Rectal smooth muscle tissue (tissue), 1 donor: ENCODE measurements around the gene SLC38A2.

ENCODE experiments used
- H3K27ac ChIP-seq: one replicate; pipeline ENCODE4 v1.7.0; 2013; ENCODE audit warnings: low read depth, low read length, inconsistent platforms
- H3K27me3 ChIP-seq: one replicate; pipeline ENCODE4 v1.7.0; 2013; ENCODE audit warnings: low read length; ENCODE audit not compliant: control insufficient read depth, insufficient read depth
- H3K36me3 ChIP-seq: one replicate; pipeline ENCODE4 v1.7.0; 2013; ENCODE audit warnings: low read length; ENCODE audit not compliant: control insufficient read depth, insufficient read depth
- H3K4me1 ChIP-seq: one replicate; pipeline ENCODE4 v1.7.0; 2013; ENCODE audit warnings: low read length; ENCODE audit not compliant: control insufficient read depth, insufficient read depth
- H3K4me3 ChIP-seq: one replicate; pipeline ENCODE4 v1.7.0; 2013; ENCODE audit warnings: low read length
- H3K9ac ChIP-seq: one replicate; pipeline ENCODE4 v1.7.0; 2013; ENCODE audit warnings: low read length

The SLC38A2 gene

GRCh38 chr12:46370380-46370734 lies 2.2 kb downstream of the SLC38A2 start:
- H3K9ac ChIP-seq = no peak overlapping the region

DNA sequence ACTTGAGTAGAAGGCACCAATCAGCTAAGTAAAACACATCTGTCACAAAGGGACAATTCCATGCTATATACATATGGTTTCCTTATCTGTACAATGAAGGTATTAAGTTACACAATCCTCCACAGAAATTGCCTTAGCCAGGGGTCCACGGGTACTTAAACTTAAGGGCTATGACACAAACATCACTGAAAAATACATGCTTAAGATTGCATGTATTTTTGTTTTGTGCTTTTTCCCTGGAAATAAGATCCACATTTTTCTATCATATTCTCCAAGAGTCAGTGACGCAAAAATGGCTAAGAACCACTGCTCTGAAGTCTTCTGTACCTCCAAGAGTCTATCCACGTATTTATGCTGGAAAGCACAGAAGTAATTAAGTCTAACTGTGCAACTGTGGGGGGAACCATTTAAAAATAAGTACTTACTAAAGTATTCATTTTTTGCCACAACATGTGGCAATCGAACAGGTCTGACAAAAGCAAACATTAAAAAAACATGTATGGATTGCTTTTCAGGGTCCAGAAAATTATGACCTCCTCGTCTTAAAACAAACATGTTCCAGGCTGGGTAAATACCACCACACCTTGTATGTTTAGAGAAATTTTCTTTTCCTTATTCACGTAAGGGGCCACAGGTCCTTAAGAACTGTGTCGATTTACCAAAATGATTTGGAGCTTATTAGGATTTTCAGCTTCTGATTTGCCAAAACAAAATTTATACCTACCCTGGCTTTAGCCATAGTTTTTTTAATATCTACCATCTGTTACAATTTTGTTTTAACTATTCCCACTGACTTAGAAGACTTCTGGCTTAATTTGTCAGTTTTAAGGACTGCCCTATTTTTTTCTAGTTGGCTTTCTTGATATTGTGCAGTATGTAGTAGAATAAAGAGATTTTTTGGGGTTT lies 2.8 kb downstream of the SLC38A2 start:
- Histone ChIP-seq H3K4me1 (peaks cover 46% of the 10 kb centered on the region), H3K36me3 (peaks cover 24% of the 10 kb centered on the region), H3K27ac (no peak overlapping the region)

More at GRCh38 chr12:46370380-46370734, 2.2 kb downstream of the SLC38A2 start:
- H3K27me3 ChIP-seq = no peaks in the 10 kb centered on the region
- peak overlapping the region; percentile 90 for H3K4me3 ChIP-seq
- H3K4me1 ChIP-seq = peaks cover 46% of the 10 kb centered on the region
- no peak overlapping the region for H3K27ac ChIP-seq
- peaks cover 20% of the 10 kb centered on the region for H3K36me3 ChIP-seq

GRCh38 chr12:46369095-46369473 lies 3.5 kb downstream of the SLC38A2 start:
- Histone ChIP-seq H3K27me3 (no peaks in the 10 kb centered on the region), H3K4me1 (peaks cover 46% of the 10 kb centered on the region), H3K9ac (no peak overlapping the region), H3K4me3 (peak overlapping the region; percentile 37), H3K36me3 (peaks cover 28% of the 10 kb centered on the region), H3K27ac (no peak overlapping the region)

More for the DNA sequence above, 2.8 kb downstream of the SLC38A2 start:
- no peaks in the 10 kb centered on the region for H3K27me3 ChIP-seq
- peak overlapping the region; percentile 90 for H3K4me3 ChIP-seq
- H3K9ac ChIP-seq = no peak overlapping the region

GRCh38 chr12:46368684-46369083 lies 3.9 kb downstream of the SLC38A2 start:
- peaks cover 46% of the 10 kb centered on the region for H3K4me1 ChIP-seq
- peak overlapping the region; percentile 37 for H3K4me3 ChIP-seq
- no peak overlapping the region for H3K9ac ChIP-seq
- no peak overlapping the region for H3K27ac ChIP-seq
- no peaks in the 10 kb centered on the region for H3K27me3 ChIP-seq
- H3K36me3 ChIP-seq = peaks cover 32% of the 10 kb centered on the region

- H3K9ac ChIP-seq = no peak overlapping the region
- peak overlapping the region; percentile 29 for H3K4me3 ChIP-seq
- H3K4me1 ChIP-seq = peaks cover 44% of the 10 kb centered on the region
- no peak overlapping the region for H3K27ac ChIP-seq
- H3K27me3 ChIP-seq = no peaks in the 10 kb centered on the region
- H3K36me3 ChIP-seq = peaks cover 36% of the 10 kb centered on the region
These were observed 4.4 kb downstream of the SLC38A2 start for GRCh38 chr12:46368138-46368537.

GRCh38 chr12:46367351-46368029 lies 5.1 kb downstream of the SLC38A2 start:
- H3K27ac ChIP-seq = peak overlapping the region; percentile 6
- no peak overlapping the region for H3K9ac ChIP-seq
- no peaks in the 10 kb centered on the region for H3K27me3 ChIP-seq
- H3K4me3 ChIP-seq = peak overlapping the region; percentile 29
- H3K36me3 ChIP-seq = peaks cover 41% of the 10 kb centered on the region
- peaks cover 44% of the 10 kb centered on the region for H3K4me1 ChIP-seq

DNA sequence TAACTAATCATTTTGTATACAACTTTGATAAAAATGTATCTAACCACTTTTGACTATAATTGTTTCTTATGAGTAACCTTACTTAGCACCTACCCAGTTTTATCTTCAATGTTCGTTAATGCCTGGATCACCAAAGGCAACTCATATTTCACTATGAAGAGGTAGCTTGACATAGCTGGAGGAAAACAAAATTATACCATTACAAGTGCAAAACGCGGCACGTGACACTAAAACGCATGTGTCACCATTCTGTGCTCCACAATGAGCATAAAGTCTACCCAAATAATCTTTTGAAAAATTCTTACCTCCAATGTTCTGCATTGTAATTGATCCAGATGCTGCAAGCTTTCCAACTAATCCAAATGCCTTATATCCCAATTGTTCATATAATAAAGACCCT lies 5.8 kb downstream of the SLC38A2 start:
- H3K4me1 ChIP-seq = peaks cover 44% of the 10 kb centered on the region
- H3K36me3 ChIP-seq = peaks cover 44% of the 10 kb centered on the region
- no peak overlapping the region for H3K27ac ChIP-seq
- H3K4me3 ChIP-seq = no peak overlapping the region
- no peak overlapping the region for H3K9ac ChIP-seq
- H3K27me3 ChIP-seq = no peaks in the 10 kb centered on the region

DNA sequence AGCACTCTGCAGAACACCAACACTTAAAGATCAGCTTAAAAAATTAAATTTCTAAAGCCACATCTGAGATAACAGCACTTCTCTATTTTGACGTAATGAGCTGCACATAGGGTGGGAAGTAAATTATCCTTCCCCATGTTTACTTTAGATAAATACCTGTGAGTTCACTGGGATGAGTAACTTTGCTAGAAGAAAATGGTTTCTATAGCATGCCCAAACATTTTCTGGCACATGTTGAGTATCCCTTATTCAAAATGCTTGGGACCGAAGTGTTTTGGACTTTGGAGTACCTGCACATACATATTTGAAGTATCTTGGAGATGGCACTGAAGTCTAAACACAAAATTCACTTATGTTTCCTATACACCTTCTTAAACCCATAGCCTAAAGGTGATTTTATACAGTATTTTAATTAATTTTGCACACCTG lies 6.6 kb downstream of the SLC38A2 start:
- H3K4me3 ChIP-seq = no peak overlapping the region
- H3K36me3 ChIP-seq = peaks cover 49% of the 10 kb centered on the region
- no peak overlapping the region for H3K27ac ChIP-seq
- H3K9ac ChIP-seq = no peak overlapping the region
- no peaks in the 10 kb centered on the region for H3K27me3 ChIP-seq
- peaks cover 44% of the 10 kb centered on the region for H3K4me1 ChIP-seq

GRCh38 chr12:46364777-46365580 lies 7.6 kb downstream of the SLC38A2 start:
- H3K9ac ChIP-seq = no peak overlapping the region
- no peak overlapping the region for H3K4me3 ChIP-seq
- no peak overlapping the region for H3K27ac ChIP-seq
- H3K36me3 ChIP-seq = peaks cover 49% of the 10 kb centered on the region
- H3K4me1 ChIP-seq = peaks cover 39% of the 10 kb centered on the region
- no peaks in the 10 kb centered on the region for H3K27me3 ChIP-seq

DNA sequence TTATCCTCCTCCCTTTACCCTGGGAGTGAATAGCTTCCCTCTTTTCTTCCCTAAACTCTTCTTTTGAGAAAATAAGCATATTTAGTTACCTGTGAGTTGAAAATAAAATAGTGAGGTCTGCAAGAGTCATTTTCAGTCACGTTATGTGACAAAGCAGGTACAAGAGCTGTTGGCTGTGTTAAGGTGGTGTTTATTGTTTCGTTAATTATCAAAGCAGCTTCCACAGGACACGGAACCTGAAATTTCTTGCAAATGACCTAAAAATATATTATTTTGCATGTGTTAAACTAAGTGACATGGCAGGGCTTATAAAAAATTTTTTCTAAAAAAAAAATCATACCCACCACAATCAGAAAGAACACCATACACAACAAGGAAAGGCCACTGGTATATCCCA lies 8.3 kb downstream of the SLC38A2 start:
- H3K4me1 ChIP-seq = peaks cover 35% of the 10 kb centered on the region

DNA sequence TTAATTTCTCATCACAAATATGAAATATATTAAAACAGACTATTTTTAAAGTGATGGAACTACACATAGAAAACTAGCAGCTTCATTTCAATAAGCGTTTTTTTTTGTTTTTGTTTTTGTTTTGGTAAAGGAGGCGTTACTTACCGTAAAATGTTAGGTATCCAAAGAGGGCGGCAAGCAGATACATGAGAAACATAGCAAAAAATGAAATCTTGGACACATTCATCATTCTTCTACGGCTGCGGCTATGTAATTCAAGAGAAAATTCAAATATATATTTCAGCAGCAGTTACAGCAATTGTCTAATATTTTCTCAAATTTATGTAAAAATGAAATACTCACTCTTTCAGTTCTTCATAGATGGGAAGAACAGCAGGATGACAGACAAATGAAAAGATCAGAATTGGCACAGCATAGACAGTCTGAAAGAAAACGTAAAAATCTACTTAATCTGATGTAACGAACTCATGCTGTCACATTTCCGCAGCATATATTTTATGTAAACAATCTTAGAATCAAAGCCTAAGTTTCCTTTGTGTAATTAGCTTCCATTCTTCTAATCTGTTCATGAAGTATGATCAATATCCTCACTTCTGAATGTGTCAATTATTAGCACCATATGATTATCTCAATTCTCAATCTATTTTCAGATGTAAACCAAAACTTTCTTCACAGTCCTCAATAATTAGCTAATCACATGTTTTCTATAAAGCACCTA lies 8.8 kb downstream of the SLC38A2 start:
- H3K27me3 ChIP-seq = no peaks in the 10 kb centered on the region
- peaks cover 53% of the 10 kb centered on the region for H3K36me3 ChIP-seq
- no peak overlapping the region for H3K4me3 ChIP-seq
- no peak overlapping the region for H3K27ac ChIP-seq
- peaks cover 32% of the 10 kb centered on the region for H3K4me1 ChIP-seq
- no peak overlapping the region for H3K9ac ChIP-seq

More for the DNA sequence above, 8.3 kb downstream of the SLC38A2 start:
- Histone ChIP-seq H3K4me3 (no peak overlapping the region), H3K36me3 (peaks cover 53% of the 10 kb centered on the region), H3K27ac (no peak overlapping the region), H3K27me3 (no peaks in the 10 kb centered on the region), H3K9ac (no peak overlapping the region)
